NCI-H510A treated with DMSO at 0.1 percent for 48 hours (cell line): ENCODE results near the gene ZNF264.
"Not testable (repeated sequence)": the region's sequence is repeated elsewhere in the genome, so short reads cannot be mapped to it uniquely, and the experiment has no call there.

Experiments
- DNase-seq: peaks from one replicate; lab custom pipeline; 2025; lab: John Stamatoyannopoulos, UW

Gene ZNF264

GRCh38 chr19:57245066-57245465 lies 53.8 kb downstream of the ZNF264 start:
- DNase-seq, result no peak

- DNase-seq, result no peak
Measured at GRCh38 chr19:57245959-57246358, 54.7 kb downstream of the ZNF264 start.

GRCh38 chr19:57248646-57249045 lies 57.3 kb downstream of the ZNF264 start:
- no peak for DNase-seq

- no peak for DNase-seq
Measured at GRCh38 chr19:57249329-57249728, 58.0 kb downstream of the ZNF264 start.

- not testable (repeated sequence) for DNase-seq
Measured at GRCh38 chr19:57253767-57254166, 62.5 kb downstream of the ZNF264 start.

GRCh38 chr19:57262044-57262443 lies 70.7 kb downstream of the ZNF264 start:
- no peak for DNase-seq

- no peak for DNase-seq
Measured at GRCh38 chr19:57263244-57263741, 72.0 kb downstream of the ZNF264 start.

GRCh38 chr19:57267291-57267690 lies 76.0 kb downstream of the ZNF264 start:
- DNase-seq, result no peak

GRCh38 chr19:57269515-57270250 lies 78.4 kb downstream of the ZNF264 start:
- DNase-seq, result no peak

- no peak for DNase-seq
Measured at GRCh38 chr19:57271280-57271679, 80.0 kb downstream of the ZNF264 start.
